WI38 (cell line): Measurements from ENCODE around the gene PARN.

Experiments used
- H3K4me3 ChIP-seq: 2 replicates; pipeline ENCODE4 v1.5.1; 2011; ENCODE audit warnings: low read depth, mild to moderate bottlenecking, control low read depth, low read length
- CTCF ChIP-seq: IDR thresholded peaks from 2 replicates; pipeline ENCODE4 v1.5.1; 2012; ENCODE audit warnings: low read depth, mild to moderate bottlenecking, control low read depth, low read length

Gene PARN

GRCh38 chr16:14388243-14388642 lies 241.8 kb downstream of the PARN start:
- TF ChIP-seq CTCF, result no peak
- no peak overlapping the region for H3K4me3 ChIP-seq

- H3K4me3 ChIP-seq, result no peak overlapping the region
- TF ChIP-seq CTCF, result no peak
Measured at GRCh38 chr16:14386115-14386514, 243.9 kb downstream of the PARN start.
